Fibroblast of pulmonary artery (primary cell): ENCODE measurements around the gene LTBP2.

Experiments used
- DNase-seq: peaks from one replicate; pipeline ENCODE4 v3.0.0-alpha.2; 2010; ENCODE audit warnings: low read depth
- H3K4me3 ChIP-seq: replicated peaks from 2 replicates; pipeline ENCODE4 v1.5.1; 2011; ENCODE audit warnings: low read depth, mild to moderate bottlenecking, control low read depth, low read length, moderate library complexity
- TF ChIP-seq, protein P1 (sequence below): IDR thresholded peaks from 2 replicates; pipeline ENCODE4 v1.5.1; 2011; ENCODE audit warnings: mild to moderate bottlenecking, control low read depth, low read length, inconsistent platforms; ENCODE audit errors: missing control alignments

LTBP2 gene

DNA sequence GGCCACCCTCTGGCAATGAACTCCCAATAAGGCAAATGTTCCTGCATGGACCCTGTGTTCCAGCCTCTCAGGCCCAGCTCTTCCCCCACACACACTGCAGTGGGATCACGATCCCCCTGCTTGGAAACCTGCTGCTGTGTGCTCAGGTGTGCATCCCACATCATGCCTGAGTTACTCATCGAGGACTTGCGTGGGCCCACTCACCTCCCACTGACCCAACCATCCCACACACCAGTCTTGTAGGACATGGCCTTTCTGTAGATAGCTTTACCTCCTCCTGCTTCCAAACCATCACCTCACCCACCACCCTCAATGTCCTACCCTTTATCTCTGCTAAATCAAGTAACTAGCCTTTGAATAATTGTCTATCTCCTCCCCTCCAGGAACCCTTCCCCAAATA is 143.5 kb downstream of the LTBP2 start:
- no peak for DNase-seq
- H3K4me3 ChIP-seq: no peak overlapping the region
- TF ChIP-seq, protein P1, sequence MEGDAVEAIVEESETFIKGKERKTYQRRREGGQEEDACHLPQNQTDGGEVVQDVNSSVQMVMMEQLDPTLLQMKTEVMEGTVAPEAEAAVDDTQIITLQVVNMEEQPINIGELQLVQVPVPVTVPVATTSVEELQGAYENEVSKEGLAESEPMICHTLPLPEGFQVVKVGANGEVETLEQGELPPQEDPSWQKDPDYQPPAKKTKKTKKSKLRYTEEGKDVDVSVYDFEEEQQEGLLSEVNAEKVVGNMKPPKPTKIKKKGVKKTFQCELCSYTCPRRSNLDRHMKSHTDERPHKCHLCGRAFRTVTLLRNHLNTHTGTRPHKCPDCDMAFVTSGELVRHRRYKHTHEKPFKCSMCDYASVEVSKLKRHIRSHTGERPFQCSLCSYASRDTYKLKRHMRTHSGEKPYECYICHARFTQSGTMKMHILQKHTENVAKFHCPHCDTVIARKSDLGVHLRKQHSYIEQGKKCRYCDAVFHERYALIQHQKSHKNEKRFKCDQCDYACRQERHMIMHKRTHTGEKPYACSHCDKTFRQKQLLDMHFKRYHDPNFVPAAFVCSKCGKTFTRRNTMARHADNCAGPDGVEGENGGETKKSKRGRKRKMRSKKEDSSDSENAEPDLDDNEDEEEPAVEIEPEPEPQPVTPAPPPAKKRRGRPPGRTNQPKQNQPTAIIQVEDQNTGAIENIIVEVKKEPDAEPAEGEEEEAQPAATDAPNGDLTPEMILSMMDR: no peak

DNA sequence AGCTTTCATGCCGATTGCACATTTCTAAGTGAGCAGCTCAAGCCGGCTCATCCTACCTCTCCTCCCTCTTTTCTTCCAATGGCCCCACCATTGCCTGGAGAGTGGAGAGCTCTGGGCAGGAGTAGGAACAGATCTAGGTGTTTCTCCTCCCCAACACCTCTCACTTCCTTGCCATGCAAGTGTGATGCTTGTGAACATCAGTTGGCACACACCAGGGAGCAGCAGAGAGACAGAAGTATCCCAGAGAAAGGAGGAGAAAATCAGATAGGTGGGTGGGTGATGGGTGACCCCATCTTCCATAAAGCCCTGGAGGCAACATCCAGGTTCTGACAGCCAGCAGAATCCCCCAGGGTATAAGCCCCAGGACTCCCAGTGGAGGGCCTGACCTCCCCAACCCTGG is 146.7 kb downstream of the LTBP2 start:
- TF ChIP-seq, protein P1: no peak
- no peak for DNase-seq
- no peak overlapping the region for H3K4me3 ChIP-seq

DNA sequence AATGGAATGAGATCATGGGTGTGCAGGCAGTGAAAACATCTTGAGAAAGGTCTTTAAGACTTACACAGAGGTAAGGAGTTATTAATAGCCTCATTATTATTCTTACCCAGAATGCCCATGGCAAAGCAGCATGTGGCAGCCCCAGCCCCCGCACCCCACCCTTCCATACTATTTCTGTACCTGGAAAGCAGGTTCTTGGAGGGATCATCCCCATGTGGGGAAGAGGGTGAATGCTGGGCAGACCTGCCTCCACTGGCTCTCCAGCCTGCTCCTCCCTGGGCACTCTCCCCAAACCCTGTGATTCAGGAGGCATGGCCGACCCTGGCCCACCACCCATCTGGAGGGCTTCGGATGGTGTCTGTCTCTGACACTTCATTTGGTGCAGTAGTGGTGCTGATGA is 147.3 kb downstream of the LTBP2 start:
- no peak overlapping the region for H3K4me3 ChIP-seq
- TF ChIP-seq, protein P1: no peak
- DNase-seq: no peak

DNA sequence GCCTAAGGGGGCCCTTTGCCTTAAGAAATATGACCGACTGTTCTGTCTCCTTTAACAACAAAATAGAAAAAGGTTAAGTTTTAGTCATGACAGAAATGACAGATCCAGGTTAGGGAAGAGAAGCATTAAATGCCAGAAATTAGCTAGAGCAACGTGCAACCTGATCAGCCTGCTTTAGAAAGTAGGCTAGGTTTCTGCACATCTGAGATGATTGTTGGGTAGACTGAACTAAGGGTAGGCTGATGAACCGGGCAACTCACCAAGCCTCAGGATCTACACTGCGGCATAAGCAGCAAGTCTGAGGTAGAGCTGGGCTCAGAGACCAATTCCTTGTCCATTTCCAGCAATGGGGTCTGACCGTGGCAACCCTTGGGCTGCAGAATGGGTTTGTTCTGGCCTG is 148.3 kb downstream of the LTBP2 start:
- no peak for DNase-seq
- H3K4me3 ChIP-seq: no peak overlapping the region
- TF ChIP-seq, protein P1: no peak

DNA sequence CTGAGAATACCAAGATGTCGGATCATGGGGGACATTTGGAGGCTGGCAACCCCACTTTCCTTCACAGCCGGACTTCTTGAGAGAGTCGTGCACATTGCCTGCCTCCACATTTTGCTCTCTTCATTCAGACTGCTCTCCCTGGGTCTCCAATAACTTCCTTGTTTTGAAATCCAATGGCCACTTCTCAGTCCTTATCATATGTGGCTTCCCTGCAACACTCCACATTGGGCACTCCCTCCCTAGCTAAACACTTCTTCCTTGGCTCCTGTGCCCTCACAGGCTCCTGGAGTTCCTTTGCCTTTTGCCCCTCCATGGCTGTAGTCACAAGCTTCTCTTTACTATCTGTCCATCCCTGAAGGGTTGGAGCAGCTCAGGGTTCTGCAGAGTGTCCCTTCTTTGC is 149.0 kb downstream of the LTBP2 start:
- TF ChIP-seq, protein P1: no peak

DNA sequence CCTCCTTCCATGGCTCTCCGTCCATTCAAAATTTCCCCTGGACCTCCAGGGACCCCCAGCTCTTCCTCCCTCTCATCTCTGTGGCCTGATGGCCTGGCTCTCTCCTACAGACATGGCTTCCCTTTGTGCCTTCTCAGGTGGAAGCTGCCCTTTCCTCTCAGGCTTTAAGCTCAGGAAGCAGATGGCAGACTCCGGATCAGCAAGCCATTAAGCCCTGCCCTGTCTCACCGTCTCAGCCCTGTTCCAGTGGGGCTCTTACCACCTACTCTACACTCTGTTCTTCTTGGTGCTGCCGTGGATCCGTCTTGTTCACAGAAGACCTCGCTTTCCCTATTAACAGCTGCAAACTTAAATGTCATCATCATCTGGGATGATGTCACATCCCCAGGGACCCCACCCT is 152.1 kb downstream of the LTBP2 start:
- TF ChIP-seq, protein P1: no peak
- no peak for DNase-seq
- no peak overlapping the region for H3K4me3 ChIP-seq

More for the DNA sequence above, 149.0 kb downstream of the LTBP2 start:
- H3K4me3 ChIP-seq: no peak overlapping the region
- DNase-seq: no peak

DNA sequence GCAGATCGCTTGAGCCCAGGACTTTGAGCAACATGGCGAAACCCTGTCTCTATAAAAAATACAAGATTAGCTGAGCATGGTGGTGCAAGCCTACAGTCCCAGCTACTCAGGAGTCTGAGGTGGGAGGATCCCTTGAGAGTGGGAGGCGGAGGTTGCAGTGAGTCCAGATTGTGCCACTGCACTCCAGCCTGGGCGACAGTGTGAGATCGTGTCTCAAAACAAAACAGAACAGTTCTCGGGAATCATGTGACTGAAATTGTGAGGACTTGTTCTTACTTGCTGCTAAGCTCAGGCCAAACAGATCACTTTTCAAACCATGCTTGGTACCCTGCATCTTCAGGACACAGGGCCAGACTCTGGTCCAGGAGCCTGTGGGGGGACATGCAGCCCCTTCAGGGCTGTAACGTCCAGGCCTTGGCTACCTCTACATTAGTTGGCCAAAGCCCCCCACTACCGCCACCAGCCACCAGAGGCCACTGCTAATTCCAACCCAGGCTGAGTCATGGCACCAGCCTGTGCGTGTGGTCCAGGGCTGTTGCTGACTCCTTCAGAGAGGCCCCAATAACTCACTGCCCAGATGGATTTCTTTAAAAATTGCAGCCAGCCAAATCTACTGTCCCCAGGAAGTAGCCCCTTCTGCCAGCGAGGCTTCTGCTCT is 152.6 kb downstream of the LTBP2 start:
- TF ChIP-seq, protein P1: peak; percentile 78
- peak; percentile 64 for DNase-seq
- H3K4me3 ChIP-seq: no peak overlapping the region
